H1 (cell line): ENCODE data around the gene LTB.

Experiments used
- EGR1 ChIP-seq: IDR thresholded peaks from 2 replicates; pipeline ENCODE4 v1.6.1; 2011; ENCODE audit warnings: low read depth, low read length, borderline replicate concordance
- EZH2 ChIP-seq: fragments of 200-600 bp; sonication (generic); IDR thresholded peaks from 2 replicates; pipeline ENCODE4 v1.7.1; 2012; ENCODE audit warnings: low read depth, mild to moderate bottlenecking, moderate library complexity, low read length, inconsistent platforms; ENCODE audit not compliant: severe bottlenecking
- JUND ChIP-seq: IDR thresholded peaks from 2 replicates; pipeline ENCODE4 v1.6.1; 2011; ENCODE audit warnings: mild to moderate bottlenecking, improper control_type of control experiment, low read length
- KDM1A ChIP-seq: fragments of 200-600, 300-600 bp; sonication (generic); IDR thresholded peaks from 2 replicates; pipeline ENCODE4 v1.7.1; 2016; ENCODE audit warnings: mild to moderate bottlenecking, low read length, borderline replicate concordance
- POLR2A ChIP-seq, 2 experiments: IDR thresholded peaks; 1 replicate in 1 of 2; 2 replicates in 1 of 2; pipeline ENCODE4 v1.6.1; 2011; ENCODE audit warnings: low read depth in 2 of 2, low read length in 2 of 2, mild to moderate bottlenecking in 2 of 2; ENCODE audit errors: control extremely low read depth in 1 of 2
- POLR2AphosphoS5 ChIP-seq: IDR thresholded peaks from 2 replicates; pipeline ENCODE4 v1.6.1; 2011; ENCODE audit warnings: low read depth, low read length
- SIN3A ChIP-seq, 2 experiments: IDR thresholded peaks in 1 of 2; conservative IDR thresholded peaks in 1 of 2; 2 replicates each; pipeline ENCODE4 v1.6.1; 2011 to 2012; ENCODE audit warnings: low read length in 2 of 2, improper control_type of control experiment in 1 of 2, low read depth in 1 of 2, mild to moderate bottlenecking in 1 of 2
- SP1 ChIP-seq: IDR thresholded peaks from 2 replicates; pipeline ENCODE4 v1.6.1; 2011; ENCODE audit warnings: low read depth, low read length
- TAF1 ChIP-seq: IDR thresholded peaks from 2 replicates; pipeline ENCODE4 v1.6.1; 2011; ENCODE audit warnings: mild to moderate bottlenecking, low read depth, low read length
- TF ChIP-seq, protein P1 (sequence below), 3 experiments: IDR thresholded peaks; 1 replicate in 2 of 3; 2 replicates in 1 of 3; pipeline versions ENCODE4 v1.5.1 to v1.6.1; 2011; ENCODE audit warnings: low read length in 3 of 3, mild to moderate bottlenecking in 3 of 3, inconsistent platforms in 2 of 3, low read depth in 1 of 3, moderate library complexity in 1 of 3; ENCODE audit not compliant: insufficient read depth in 1 of 3; ENCODE audit errors: control extremely low read depth in 1 of 3
- TF ChIP-seq, protein P2 (sequence below): IDR thresholded peaks from 2 replicates; pipeline ENCODE4 v1.6.1; 2011; ENCODE audit warnings: low read depth, mild to moderate bottlenecking, low read length; ENCODE audit not compliant: insufficient read depth
- TF ChIP-seq, protein P3 (sequence below): IDR thresholded peaks from 2 replicates; pipeline ENCODE4 v1.6.1; 2012; ENCODE audit warnings: inconsistent platforms

DNA sequence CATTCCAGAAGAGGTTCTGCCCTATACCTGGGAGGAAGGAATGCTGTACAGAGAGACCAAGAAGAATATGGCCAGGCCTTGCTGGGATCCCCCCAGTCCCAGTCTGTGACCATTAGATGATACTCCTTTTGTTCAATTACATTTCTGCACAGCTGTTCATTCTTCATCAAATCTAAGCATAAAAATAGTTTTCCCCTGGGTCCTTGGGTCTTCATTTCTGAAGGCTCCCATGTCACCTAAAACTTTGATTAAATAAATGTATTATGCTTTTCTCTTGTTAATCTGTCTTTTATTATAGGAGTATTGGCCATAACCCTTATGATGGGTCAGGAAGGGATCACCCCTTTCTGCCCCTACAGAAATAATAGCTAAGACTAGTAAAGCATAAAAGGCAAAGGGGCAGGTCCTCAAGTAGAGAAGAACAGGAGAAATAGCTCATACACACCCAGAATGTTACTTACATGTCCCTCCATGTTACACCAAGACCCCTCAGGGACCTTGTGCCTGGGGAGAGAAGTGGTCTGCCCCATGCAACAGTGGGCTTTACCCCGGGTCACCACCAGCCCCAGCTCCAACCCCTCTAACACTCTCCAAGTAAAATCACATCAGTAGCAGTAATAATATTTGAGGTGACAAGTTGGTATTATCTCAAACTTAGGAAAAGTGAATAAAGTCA lies 12.2 kb downstream of the LTB start:
- TF ChIP-seq, protein P1, sequence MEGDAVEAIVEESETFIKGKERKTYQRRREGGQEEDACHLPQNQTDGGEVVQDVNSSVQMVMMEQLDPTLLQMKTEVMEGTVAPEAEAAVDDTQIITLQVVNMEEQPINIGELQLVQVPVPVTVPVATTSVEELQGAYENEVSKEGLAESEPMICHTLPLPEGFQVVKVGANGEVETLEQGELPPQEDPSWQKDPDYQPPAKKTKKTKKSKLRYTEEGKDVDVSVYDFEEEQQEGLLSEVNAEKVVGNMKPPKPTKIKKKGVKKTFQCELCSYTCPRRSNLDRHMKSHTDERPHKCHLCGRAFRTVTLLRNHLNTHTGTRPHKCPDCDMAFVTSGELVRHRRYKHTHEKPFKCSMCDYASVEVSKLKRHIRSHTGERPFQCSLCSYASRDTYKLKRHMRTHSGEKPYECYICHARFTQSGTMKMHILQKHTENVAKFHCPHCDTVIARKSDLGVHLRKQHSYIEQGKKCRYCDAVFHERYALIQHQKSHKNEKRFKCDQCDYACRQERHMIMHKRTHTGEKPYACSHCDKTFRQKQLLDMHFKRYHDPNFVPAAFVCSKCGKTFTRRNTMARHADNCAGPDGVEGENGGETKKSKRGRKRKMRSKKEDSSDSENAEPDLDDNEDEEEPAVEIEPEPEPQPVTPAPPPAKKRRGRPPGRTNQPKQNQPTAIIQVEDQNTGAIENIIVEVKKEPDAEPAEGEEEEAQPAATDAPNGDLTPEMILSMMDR (IDR thresholded peaks at IDR 0.05; ENCODE audit: control extremely low read depth in 1 of 3, insufficient read depth in 1 of 3, low read depth in 1 of 3, low read length in 3 of 3), result no peak
- TF ChIP-seq POLR2AphosphoS5 (no peak), JUND (no peak), POLR2A (IDR thresholded peaks at IDR 0.05; ENCODE audit: control extremely low read depth in 1 of 2, low read depth in 2 of 2, low read length in 2 of 2) (no peak), SP1 (no peak), EGR1 (no peak), EZH2 (no peak), TAF1 (no peak), SIN3A (conservative IDR thresholded peaks at IDR 0.05 in 1 of 2, IDR thresholded peaks at IDR 0.05 in 1 of 2; ENCODE audit: low read depth in 1 of 2, low read length in 2 of 2) (no peak), KDM1A (no peak)
- TF ChIP-seq, protein P2, sequence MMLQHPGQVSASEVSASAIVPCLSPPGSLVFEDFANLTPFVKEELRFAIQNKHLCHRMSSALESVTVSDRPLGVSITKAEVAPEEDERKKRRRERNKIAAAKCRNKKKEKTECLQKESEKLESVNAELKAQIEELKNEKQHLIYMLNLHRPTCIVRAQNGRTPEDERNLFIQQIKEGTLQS, result no peak
- TF ChIP-seq, protein P3, sequence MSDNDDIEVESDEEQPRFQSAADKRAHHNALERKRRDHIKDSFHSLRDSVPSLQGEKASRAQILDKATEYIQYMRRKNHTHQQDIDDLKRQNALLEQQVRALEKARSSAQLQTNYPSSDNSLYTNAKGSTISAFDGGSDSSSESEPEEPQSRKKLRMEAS, result no peak
